Muscle of arm (tissue), 12 donors: ENCODE data around the gene CD109. TPM values are rescaled to one million over a fixed set of nuclear protein-coding genes. Genes with fewer than 3 reads are reported as not detected.
"Not testable (repeated sequence)": the region's sequence is repeated elsewhere in the genome, so short reads cannot be mapped to it uniquely, and the experiment has no call there.

Experiments used
- DNase-seq: peaks from one replicate; pipeline ENCODE4 v3.0.0-alpha.2; 2013
- polyA plus RNA-seq, 12 donors: library from polyadenylated mRNA; unstranded; fragments of 120-200 nt; gene quantifications; one replicate each; pipeline ENCODE4 v1.2.1, GENCODE V29; 2013; ENCODE audit not compliant: insufficient read length in 12 of 12

CD109 gene
- polyA plus RNA-seq, 12 donors, result 12.5 to 40.6 (median 19.6) TPM; not detected in 1

- not testable (repeated sequence) for DNase-seq
Observed at GRCh38 chr6:73723480-73723879, 27.5 kb downstream of the CD109 start.

- DNase-seq, result no peak
Observed at GRCh38 chr6:73724389-73724788, 28.4 kb downstream of the CD109 start.

DNA sequence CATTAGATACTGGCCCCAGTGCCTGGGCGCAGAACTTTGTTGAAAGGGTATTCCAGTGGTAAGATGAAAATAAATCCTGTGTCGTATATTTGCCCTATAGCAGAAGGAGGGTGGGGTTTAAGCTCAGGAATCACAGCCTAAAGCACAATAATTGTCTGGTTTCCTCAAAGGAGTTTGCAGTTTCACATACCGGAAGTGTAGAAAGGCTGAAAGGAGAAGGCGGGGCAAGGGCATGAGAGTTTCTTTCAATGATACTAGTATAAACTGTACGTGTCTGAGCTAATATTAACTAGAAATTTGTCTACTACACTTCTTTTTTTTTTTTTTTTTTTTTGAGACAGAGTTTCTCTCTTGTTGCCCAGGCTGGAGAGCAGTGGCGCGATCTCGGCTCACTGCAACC is 29.2 kb downstream of the CD109 start:
- not testable (repeated sequence) for DNase-seq

GRCh38 chr6:73727114-73727513 is 31.1 kb downstream of the CD109 start:
- no peak for DNase-seq

- DNase-seq, result no peak
Observed at GRCh38 chr6:73728548-73729205, 32.7 kb downstream of the CD109 start.

DNA sequence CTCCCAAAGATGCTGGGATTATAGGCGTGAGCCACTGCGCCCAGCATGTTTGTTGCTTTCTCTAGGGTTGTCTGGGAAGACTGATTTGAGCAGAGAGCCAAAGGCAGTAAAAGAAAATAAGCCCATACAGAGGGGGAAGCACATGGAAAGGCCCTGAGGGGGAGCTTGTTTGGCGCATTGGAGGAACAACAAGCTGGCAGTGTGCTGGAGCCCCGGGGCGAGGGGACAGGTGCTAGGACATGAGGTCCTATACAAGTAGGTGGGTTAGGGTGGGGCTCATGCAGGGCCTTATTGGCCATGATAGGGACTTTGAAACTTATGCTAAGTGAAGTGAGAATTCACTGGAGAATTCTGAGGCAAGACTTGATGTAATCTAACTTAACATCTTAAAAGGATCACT is 35.3 kb downstream of the CD109 start:
- DNase-seq, result no peak

- DNase-seq, result peak; percentile 77
Observed at GRCh38 chr6:73732845-73733675, 37.1 kb downstream of the CD109 start.

DNA sequence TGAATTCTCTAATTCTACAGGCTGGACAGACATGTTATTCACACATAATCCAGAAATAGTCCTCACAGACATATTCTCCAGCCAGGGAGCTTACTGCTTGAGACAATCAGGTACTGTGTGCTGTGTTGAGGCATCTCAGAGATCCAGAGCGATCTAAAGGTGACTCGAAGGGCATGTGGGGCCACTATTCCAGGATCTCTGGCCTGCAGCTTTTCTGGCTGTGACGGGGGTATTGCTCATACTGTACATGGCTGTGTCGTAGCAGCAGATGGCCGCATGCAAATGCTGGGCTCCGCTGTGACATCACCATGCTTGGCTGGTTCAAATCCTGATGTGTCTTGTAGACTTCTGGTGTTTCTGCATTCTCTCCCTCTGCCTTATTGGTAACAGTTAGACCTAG is 37.8 kb downstream of the CD109 start:
- DNase-seq, result no peak

GRCh38 chr6:73734832-73735453 is 38.9 kb downstream of the CD109 start:
- no peak for DNase-seq

GRCh38 chr6:73738367-73739028 is 42.5 kb downstream of the CD109 start:
- no peak for DNase-seq

DNA sequence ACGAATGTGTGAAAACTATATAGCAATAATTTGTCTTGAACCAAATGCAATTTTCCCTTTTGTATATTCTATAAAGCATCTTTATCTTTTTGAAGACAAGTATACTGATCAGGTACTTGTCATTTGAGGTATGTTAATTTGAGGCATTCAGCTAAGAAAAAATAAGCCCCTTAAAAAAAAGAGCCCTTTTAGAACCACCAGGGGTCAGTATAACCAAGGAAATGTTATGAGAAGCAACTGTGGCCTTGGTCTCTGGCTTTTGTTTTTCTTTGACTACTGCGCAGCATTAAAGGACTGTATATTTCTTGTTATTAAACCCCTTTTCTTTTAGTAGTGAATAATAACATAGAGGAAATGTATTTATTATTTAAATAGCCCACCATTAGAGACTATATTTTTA is 43.1 kb downstream of the CD109 start:
- peak; percentile 78 for DNase-seq

DNA sequence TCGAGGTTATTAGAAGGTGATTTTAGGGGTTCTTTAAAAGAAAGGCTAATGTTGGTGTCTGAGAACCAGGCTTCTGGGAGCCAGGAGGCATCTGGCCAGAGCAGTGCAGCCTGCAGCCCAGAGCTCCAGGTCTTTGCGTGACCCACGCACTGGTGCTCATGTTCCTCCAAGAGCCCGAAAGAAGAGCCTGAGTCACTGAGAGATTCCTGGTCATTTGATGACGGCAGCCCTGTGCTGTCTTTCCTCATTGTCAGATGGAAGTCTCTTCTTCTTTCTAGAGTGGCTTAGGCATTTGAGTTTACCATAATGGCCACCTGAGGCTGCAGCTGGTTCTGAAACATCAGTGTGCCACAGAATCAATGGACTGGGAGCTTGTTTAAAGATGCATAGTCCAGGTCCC is 46.4 kb downstream of the CD109 start:
- no peak for DNase-seq

DNA sequence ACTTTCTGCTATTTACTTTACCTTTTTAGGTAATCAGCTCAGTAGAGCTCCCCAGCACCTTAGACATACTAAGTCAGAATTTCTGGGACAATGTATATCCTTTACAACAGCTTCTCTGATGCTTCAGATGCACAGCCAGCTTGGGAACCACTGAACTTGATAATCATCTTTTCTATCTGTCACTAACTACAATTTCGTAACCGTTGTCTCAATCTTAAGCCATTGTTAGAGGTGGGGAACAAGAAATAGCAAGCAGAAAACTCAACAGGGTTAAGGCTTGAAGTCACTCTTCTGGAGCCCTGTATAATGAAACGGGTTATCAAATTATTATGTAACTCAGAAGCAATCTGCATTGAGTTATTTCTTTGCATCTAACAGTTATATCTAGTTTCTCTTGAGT is 47.1 kb downstream of the CD109 start:
- no peak for DNase-seq

DNA sequence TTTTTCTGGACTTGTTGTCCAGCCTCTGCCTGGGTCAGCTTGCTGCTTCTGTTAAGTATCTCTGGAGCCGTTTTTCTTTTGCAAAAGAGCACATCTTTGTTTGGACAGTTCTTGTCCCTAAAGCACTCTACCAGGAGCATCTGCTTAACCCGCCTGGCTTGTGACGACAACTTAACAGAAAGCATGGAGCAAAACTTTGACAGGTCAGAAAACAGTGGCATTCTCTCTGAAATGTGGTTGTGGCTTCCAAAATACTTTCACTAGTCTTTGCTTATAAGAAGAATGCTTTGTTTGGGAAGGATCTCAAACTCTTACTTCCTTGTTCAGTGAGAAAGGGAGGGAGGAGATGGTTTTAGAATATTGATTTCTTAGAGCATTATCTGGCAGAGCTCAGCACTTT is 47.6 kb downstream of the CD109 start:
- DNase-seq, result no peak

DNA sequence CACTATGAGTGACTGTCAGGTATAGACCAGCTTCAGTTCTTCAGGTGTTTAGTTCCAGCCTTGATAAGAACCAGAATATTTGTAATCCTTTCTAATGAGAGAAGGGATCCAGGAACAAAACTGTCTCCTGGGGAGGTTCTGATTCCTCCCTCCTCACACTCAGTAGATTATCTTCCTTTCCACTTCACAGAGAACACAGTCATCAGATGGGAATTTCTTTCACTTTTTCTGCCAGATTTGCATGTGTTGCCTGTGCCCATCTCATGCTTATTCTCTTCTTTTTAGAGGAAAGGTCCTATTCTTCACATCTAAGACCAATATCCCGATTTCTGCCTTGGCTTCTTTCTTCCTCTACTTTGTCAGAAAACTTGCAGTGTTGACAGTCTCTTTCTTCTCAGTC is 50.8 kb downstream of the CD109 start:
- no peak for DNase-seq

DNA sequence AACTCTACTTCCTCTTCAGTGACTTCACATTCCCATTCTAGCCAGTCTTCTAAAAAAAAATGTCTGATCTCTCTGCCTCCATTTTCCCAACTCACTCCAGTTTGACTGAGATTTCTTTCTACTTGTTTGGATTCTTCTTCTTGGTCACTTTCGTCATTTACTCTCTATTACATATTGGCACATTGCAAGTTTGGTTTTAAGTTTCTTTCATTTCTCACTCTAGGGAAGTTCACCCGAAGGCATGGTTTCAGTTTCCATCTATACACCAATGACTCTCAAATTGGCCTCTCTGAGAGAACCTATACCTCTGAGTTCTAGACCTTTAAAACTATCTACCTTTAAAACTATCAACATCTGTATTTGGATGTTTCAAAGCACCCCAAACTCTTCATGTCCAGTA is 51.3 kb downstream of the CD109 start:
- no peak for DNase-seq

DNA sequence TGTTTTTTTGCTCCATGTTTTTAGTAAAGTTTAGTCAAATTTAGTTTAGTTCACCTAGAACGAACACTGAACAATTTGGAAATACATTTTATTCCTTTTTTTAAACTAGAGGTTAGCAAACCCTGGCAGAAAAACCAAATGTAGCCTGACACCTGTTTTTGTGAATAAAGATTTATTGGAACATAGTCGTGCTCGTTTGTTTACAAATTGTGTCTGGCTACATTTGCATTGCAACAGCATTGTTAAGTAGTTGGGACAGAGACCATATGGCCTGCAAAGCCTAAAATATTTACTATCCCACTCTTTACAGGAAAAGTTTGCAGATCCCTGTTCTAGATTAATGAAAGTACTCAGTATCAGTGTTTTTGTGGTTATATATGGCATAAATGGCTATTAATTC is 56.9 kb downstream of the CD109 start:
- no peak for DNase-seq

DNA sequence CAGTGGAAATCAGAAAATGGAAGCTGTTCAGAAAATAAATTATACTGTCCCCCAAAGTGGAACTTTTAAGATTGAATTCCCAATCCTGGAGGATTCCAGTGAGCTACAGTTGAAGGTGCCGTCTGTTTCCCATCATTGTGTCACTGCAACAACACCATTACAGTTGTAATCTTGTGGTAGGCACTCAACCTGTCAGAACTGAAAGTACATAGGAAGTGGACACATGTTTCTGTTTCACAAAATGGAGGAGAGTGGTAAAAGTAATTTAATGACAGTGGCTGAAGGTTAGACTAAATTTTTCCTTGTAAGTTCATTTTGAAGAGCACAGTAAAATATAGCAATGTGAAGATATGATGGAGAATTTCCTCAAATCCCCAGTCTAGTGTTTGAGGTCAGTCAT is 70.0 kb downstream of the CD109 start:
- no peak for DNase-seq

- DNase-seq, result no peak
Observed at GRCh38 chr6:73768558-73768957, 72.6 kb downstream of the CD109 start.

- DNase-seq, result no peak
Observed at GRCh38 chr6:73769976-73770375, 74.0 kb downstream of the CD109 start.

GRCh38 chr6:73774311-73774774 is 78.3 kb downstream of the CD109 start:
- DNase-seq, result no peak

GRCh38 chr6:73779943-73780342 is 83.9 kb downstream of the CD109 start:
- no peak for DNase-seq
